Measurements from ENCODE around the gene NFATC1.
A peak's percentile ranks its signal among the peaks of the same experiment; 100 is the strongest.

The NFATC1 gene

GRCh38 chr18:79395761-79396404 lies at the start of gene NFATC1:
NFATC1 (plus strand) TSS chr18:79395930; CDS start chr18:79396225, 295 bp downstream.
- DNase-seq (ENCODE audit: low read depth in 2 of 2), result peak; percentile 71 to 74

DNA sequence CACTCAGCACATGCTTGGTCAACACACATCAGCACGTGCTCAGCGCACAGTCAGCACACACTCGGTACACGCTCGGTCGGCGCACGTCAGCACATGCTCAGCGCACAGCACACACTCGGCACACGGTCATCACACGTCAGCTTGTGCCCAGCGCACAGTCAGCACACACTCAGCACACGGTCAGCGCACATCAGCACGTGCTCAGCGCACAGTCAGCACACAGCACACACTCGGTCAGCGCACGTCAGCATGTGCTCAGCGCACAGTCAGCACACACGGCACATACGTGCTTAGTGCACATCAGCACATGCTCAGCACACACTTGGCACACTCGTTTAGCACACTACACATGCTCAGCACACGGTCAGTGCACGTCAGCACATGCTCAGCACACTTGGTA lies 49.7 kb upstream of the NFATC1 start:
- DNase-seq (ENCODE audit: low read depth in 2 of 2), result no peak

DNA sequence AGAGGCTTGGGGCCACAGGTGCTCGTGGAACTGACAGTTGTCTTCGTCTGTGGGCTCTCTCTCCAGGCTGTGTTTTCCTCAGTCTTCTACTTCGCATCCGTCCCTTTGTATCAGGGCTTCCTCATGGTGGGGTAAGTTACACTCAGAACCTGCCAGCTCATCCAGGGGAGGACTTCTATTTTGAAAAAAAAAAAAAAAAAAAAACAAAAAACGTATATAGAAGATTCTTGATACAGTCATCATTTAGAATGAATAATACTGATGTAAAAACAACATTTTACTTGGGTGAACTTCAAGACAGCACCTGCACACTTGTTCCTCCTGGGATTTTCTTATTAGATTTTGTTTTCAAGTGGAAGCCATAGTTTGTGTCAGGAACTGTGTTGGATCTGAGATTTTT lies 47.7 kb upstream of the NFATC1 start:
- DNase-seq (ENCODE audit: low read depth in 2 of 2), result no peak

GRCh38 chr18:79352432-79352831 lies 43.3 kb upstream of the NFATC1 start:
- no peak for DNase-seq (ENCODE audit: low read depth in 2 of 2)

DNA sequence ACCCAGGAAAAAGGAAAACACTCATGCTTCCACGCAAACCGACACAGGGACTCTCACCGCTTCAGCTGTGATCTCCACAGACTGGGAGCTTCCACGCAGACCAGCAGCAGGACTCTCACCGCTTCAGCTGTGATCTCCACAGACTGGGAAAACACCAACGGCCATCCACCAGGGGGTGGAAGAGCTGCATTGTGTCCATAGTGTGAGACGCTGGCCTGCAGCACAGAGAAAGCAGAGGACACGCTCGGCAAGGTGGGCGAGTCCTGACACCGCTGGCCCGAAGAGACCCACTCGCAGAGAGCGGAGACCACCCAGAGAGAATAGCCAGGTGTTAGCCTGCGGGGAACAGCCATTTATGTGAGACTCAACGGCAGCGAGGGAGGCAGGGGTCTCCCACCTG lies 42.5 kb upstream of the NFATC1 start:
- DNase-seq (ENCODE audit: low read depth in 2 of 2), result no peak

DNA sequence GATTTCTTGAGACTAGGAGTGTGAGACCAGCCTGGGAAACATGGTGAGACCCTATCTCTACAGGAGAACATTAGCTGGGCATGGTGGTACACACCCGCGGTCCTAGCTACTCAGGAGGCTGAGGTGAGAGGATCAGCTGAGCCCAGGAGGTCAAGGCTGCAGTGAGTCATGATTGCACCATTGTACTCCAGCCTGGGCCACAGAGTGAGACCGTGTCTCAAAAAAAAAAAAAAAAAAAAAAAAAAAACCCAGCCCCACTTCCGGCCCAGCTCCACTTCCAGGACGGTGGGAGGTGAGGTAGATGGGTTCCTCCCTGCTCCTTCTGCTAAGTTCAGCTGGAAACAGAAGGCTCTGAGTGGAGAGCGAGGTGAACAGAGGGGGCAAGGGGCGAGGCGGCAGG lies 41.4 kb upstream of the NFATC1 start:
- DNase-seq (ENCODE audit: low read depth in 2 of 2), result no peak

GRCh38 chr18:79355433-79356335 lies 40.0 kb upstream of the NFATC1 start:
- no peak for DNase-seq (ENCODE audit: low read depth in 2 of 2)

DNA sequence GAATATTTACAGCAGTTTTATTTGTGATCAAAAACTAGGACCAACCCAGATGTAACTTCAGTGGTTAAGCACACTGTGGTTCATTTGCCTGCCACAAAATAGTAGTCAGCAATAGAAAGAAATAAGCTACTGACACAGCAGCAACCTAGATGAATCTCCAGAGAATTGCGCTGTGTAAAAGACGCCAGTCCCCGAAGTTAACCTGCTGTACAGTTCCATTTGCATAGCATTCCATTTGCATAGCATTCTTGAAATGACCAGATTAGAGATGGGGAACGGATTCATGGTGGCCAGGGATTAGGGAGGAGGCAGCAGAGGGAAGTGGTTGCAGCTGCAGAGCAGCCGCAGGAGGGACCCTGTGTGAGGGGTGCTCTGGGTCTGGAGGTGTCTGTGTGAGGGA lies 39.3 kb upstream of the NFATC1 start:
- no peak for DNase-seq (ENCODE audit: low read depth in 2 of 2)

- DNase-seq (ENCODE audit: low read depth in 2 of 2), result no peak
Measured at GRCh38 chr18:79360933-79361332, 34.8 kb upstream of the NFATC1 start.

GRCh38 chr18:79361766-79362522 lies 33.8 kb upstream of the NFATC1 start:
- no peak for DNase-seq (ENCODE audit: low read depth in 2 of 2)

GRCh38 chr18:79365701-79366100 lies 30.0 kb upstream of the NFATC1 start:
- no peak for DNase-seq (ENCODE audit: low read depth in 2 of 2)

- DNase-seq (ENCODE audit: low read depth in 2 of 2), result no peak
Measured at GRCh38 chr18:79366177-79367094, 29.3 kb upstream of the NFATC1 start.

DNA sequence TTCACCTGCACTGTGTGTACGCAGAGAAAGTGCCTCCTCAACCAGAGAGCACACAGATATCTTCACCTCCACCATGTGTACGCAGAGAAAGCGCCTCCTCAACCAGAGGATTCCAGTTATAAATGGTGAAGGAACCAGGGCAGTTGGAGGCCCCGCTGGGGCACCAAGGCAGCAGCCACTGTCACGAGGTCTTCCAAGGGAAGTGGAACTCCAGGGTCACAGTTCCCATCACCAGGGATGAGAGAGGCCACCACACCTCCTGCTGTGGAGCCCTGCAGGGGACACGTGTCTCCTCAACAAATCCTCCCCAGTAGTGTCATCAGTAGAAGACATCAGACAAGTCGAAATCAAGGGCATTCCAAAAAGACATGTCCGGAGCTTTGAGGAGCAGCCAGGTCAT lies 28.2 kb upstream of the NFATC1 start:
- DNase-seq (ENCODE audit: low read depth in 2 of 2), result no peak

GRCh38 chr18:79367989-79368388 lies 27.7 kb upstream of the NFATC1 start:
- no peak for DNase-seq (ENCODE audit: low read depth in 2 of 2)

GRCh38 chr18:79368681-79369080 lies 27.0 kb upstream of the NFATC1 start:
- DNase-seq (ENCODE audit: low read depth in 2 of 2), result no peak

- DNase-seq (ENCODE audit: low read depth in 2 of 2), result no peak
Measured at GRCh38 chr18:79371561-79372121, 24.1 kb upstream of the NFATC1 start.

DNA sequence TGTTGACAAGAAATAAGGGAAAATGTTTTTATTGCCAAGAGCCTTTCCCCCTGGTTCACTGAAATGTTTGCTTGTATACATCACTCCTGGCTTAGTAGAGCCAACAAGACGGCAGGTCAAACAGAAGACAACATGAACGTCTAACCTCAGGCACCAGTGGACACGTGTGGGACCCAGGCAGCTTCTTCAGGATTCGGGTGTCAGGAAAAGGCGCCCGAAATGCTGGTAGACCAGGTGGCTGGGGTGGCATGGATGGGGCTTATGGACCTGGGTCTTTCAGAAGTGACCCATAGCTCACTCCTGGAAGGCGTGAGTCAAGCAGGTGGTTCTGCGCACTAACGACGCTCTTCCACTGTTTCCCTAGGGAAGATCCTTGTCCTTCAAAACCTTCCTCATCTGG lies 23.3 kb upstream of the NFATC1 start:
- no peak for DNase-seq (ENCODE audit: low read depth in 2 of 2)

GRCh38 chr18:79372991-79373390 lies 22.7 kb upstream of the NFATC1 start:
- no peak for DNase-seq (ENCODE audit: low read depth in 2 of 2)

DNA sequence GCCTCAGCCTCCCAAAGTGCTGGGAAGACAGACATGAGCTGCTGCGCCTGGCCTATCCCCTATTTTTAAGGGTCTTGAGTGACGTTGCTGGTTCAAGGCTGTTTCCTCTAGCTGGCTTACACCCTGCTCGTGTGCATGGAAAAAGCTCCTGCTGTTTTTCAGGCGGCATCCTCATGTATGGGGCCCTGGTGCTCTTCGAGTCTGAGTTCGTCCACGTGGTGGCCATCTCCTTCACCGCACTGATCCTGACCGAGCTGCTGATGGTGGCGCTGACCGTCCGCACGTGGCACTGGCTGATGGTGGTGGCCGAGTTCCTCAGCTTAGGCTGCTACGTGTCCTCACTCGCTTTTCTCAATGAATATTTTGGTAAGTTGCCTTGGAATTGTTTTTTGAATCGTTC lies 22.0 kb upstream of the NFATC1 start:
- DNase-seq (ENCODE audit: low read depth in 2 of 2), result no peak

DNA sequence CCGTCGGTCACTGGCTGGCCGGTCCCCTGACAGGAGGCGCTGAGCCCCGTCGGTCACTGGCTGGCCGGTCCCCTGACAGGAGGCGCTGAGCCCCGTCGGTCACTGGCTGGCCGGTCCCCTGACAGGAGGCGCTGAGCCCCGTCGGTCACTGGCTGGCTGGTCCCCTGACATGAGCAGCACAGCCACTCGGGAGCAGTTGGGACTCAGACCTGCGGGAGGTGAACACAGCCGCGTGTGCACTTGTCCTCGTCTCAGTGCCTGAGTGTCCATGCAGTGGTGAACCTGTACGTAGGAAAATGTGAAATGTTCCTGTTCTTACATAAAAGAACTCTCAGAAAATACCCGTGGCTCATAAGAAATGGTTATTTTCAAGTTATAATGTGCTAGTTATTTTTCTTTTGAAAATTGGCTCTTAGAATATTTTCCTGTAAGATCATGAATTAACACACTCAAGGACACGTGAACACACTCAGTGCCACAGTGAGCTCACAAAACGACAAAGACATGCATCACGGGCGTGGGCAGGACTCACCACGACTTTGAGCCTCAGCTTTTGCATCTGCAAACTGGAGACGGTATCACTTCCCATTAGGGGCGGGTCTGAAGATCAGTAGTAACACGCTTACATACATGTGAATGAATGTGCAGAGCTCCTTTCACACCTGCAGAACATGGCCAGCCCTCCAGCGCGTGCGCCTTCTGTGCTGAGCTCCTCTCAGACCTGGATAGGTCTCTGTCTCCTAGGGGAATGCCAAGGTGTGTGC lies 21.1 kb upstream of the NFATC1 start:
- no peak for DNase-seq (ENCODE audit: low read depth in 2 of 2)

All from stimulated activated CD8-positive, alpha-beta memory T cell treated with anti-CD3 and anti-CD28 coated beads, Interleukin-15, amount 100 ng/mL, for 4 hours (primary cell).